Measurements from ENCODE around the gene TAAR6.
"Not testable (repeated sequence)": the region's sequence is repeated elsewhere in the genome, so short reads cannot be mapped to it uniquely, and the experiment has no call there.

TAAR6 gene

GRCh38 chr6:132590362-132590761 lies 20.2 kb downstream of the TAAR6 start:
- DNase-seq, result no peak

DNA sequence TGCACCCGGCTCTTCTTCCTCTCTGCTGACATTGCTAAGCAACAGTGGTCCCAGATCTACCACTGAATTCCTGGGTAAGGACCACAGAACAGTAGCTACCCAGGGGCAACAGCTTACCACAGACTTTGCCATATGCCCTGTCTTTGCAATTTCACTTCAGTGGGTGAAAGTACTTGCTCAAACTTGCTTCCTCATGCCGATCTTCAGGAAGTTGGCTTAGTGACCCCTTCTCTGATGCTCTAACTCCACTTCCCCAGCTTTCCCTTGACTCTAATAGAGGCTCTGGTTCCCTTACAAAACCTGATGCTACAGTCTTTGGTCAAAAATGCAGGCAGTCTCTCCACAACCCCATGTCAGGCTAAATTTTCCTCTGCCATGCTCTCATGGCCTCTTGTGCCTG lies 22.7 kb downstream of the TAAR6 start:
- no peak for DNase-seq

GRCh38 chr6:132596201-132596600 lies 26.1 kb downstream of the TAAR6 start:
- DNase-seq, result no peak

- peak; percentile 5 for DNase-seq
These were observed 28.4 kb downstream of the TAAR6 start for GRCh38 chr6:132598473-132598872.

- not testable (repeated sequence) for DNase-seq
These were observed 30.8 kb downstream of the TAAR6 start for GRCh38 chr6:132600900-132601299.

DNA sequence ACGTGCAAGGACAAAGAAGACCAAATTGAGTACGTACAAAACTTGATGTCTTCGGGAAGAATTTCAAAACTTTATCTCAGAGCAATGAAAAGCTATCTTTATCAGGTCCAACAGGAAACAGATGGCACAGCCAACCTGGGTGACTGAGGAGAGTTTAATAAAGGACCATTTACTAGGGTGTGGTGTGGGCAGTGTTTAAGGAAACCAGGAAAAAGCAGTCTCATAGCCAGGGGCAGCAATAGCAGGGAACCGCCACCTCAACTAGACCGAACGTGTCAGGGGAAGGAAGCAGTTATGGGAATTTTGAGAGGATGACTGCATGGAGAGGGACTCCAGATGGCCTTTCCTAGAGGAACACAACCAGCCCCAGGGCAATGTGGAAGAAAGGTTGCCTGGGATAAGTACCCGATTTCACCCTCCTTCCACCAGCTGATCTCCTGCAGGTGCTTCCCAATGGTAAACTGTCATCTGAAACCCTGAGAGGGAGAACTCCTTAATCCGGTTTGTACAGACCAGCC lies 34.6 kb downstream of the TAAR6 start:
- no peak for DNase-seq

DNA sequence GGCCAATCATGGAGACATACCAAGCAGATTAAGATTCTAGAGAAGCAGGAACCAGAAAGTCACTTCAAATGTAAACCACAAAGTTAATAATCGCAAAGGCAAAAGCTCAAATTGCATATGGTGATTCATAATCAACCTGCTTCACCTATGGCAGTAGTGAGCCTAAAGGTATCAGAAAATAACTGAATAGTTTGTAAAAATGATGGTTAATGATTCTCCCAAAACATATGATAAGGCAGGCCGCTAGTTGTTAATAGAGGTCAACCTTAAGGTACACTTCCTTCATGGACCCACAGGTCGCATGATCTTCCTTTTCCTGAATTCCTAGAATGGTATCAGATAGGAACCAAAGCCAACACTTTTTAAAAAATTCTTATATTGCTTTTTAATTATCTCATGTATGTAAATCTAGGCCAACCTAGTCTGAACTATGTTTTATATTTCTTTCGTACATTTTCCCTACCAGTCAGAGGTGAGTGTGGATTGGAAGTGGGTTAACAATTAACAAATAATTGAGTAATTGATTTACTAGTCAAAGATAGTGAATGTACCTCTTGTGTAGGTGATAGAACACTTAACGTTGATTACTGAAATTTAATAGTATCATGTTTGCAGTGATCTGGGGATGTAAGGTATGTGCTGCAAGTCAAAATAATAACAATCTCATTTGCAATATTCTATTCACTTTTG lies 37.6 kb downstream of the TAAR6 start:
- DNase-seq, result no peak

GRCh38 chr6:132611616-132612015 lies 41.5 kb downstream of the TAAR6 start:
- no peak for DNase-seq

DNA sequence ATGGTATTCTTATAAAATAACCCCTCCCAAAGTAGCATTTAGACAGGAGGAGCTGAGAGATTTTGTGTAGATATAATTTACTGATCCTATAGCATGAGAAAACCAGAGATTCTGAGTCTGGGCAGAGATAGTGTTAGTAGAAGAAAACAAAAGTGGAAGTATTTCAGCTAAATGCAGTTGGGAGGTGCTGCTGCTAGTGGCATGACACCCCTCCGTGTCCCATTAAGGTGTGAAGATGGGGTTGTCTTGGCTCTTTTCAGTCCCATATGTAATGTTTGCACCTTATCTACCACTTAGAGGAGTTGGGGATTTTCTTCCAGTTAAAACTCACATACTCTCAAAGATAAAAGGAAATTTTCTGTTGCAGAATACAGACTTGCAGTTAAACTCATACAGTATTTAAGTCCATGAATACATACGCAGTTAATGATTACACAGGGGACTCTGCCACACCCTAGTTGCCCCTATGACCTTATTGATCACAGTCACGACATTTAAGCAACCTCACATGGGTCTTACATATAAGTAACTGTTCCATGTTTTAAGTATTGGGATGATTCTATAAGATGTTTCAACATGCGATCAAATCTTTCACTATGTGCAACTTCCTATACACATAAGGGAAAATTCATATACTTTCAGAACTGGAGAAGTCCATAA lies 42.5 kb downstream of the TAAR6 start:
- no peak for DNase-seq

- no peak for DNase-seq
These were observed 44.4 kb downstream of the TAAR6 start for GRCh38 chr6:132614554-132614953.

DNA sequence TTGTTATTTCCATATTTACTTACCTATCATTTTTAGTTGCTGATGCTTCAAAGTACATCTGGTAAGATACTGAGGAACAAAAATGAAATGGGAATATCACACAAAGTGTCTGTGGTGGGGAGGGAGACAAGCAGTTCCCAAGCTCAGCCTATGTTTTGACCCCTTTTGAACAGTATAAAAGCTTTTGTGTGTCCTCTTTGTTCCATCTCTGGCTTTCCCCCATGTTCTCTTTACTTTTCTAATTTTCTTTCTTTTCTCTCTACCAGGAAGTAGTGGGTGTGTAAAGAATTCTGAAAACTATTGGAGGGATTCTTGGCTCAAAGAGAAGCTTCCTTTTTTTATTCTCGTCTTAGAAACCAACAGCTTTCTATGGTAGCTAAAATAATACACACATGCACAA lies 46.6 kb downstream of the TAAR6 start:
- no peak for DNase-seq

Data from SHP77 treated with DMSO at 0.1 percent for 48 hours (cell line).